ENCODE data around the gene KLC1. TPM values are rescaled to one million over a fixed set of nuclear protein-coding genes. Genes with fewer than 3 reads are reported as not detected.

The KLC1 gene
- total and polyA plus RNA-seq, 2 of the 13 experiments (the other 11 are each of a cell fraction or from before 2014, with no cell fraction given): 53.2 to 63.5 TPM

DNA sequence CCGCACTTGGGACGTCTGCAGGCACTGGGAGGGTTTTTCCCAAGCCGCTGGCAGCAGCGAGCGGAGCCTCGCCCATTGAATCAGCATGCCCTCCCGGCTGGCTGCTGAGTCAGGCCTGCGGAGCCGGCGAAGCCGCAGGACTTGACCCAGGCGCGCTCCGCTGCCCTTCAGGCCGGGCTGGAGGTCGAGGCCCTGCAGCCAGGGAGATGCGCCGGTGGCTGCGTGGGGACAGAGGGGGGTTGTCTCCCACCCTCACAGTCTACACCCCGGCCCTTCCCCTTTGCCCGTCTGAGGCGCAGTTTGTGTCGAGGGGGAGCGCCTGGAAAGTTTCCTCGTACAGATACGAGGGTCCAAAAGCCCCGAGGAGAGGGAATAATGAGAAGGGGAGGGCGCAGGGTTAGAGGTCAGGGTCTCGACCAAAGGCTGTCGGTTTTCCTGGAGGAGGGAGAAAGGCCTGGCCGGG lies 759 bp upstream of the KLC1 start (continued):
- TF ChIP-seq ZNF484 (CRISPR knock-in tag; IDR thresholded peaks at IDR 0.05; ENCODE audit: borderline replicate concordance, low read depth) (no peak), ZNF672 (CRISPR knock-in tag; IDR thresholded peaks at IDR 0.05) (no peak), ZNF17 (CRISPR knock-in tag; IDR thresholded peaks at IDR 0.05) (no peak), TFE3 (CRISPR knock-in tag; IDR thresholded peaks at IDR 0.05) (no peak), NPAS2 (CRISPR knock-in tag; IDR thresholded peaks at IDR 0.05; ENCODE audit: borderline replicate concordance) (no peak), FOXM1 (CRISPR knock-in tag; IDR thresholded peaks at IDR 0.05) (no peak), MAF1 (CRISPR knock-in tag; IDR thresholded peaks at IDR 0.05; ENCODE audit: borderline replicate concordance) (no peak), ZNF235 (CRISPR knock-in tag; IDR thresholded peaks at IDR 0.05; ENCODE audit: borderline replicate concordance) (no peak), ZFP90 (CRISPR knock-in tag; IDR thresholded peaks at IDR 0.05; ENCODE audit: borderline replicate concordance) (no peak), ZNF557 (CRISPR knock-in tag; IDR thresholded peaks at IDR 0.05) (no peak), ZFP41 (CRISPR knock-in tag; IDR thresholded peaks at IDR 0.05; ENCODE audit: borderline replicate concordance) (no peak), U2AF1 (optimal IDR thresholded peaks at IDR 0.05; ENCODE audit: low read depth, low read length) (no peak), HIVEP1 (CRISPR knock-in tag; IDR thresholded peaks at IDR 0.05) (no peak), RFXAP (CRISPR knock-in tag; IDR thresholded peaks at IDR 0.05; ENCODE audit: borderline replicate concordance) (no peak), ISL2 (CRISPR knock-in tag; IDR thresholded peaks at IDR 0.05) (no peak), DRAP1 (CRISPR knock-in tag; IDR thresholded peaks at IDR 0.05) (no peak), ZBTB34 (CRISPR knock-in tag; IDR thresholded peaks at IDR 0.05) (no peak)
- TF ChIP-seq, protein P1, sequence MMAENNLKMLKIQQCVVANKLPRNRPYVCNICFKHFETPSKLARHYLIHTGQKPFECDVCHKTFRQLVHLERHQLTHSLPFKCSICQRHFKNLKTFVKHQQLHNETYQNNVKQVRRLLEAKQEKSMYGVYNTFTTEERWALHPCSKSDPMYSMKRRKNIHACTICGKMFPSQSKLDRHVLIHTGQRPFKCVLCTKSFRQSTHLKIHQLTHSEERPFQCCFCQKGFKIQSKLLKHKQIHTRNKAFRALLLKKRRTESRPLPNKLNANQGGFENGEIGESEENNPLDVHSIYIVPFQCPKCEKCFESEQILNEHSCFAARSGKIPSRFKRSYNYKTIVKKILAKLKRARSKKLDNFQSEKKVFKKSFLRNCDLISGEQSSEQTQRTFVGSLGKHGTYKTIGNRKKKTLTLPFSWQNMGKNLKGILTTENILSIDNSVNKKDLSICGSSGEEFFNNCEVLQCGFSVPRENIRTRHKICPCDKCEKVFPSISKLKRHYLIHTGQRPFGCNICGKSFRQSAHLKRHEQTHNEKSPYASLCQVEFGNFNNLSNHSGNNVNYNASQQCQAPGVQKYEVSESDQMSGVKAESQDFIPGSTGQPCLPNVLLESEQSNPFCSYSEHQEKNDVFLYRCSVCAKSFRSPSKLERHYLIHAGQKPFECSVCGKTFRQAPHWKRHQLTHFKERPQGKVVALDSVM (CRISPR knock-in tag; IDR thresholded peaks at IDR 0.05): no peak; the same call in 1 of the 2 replicates
- TF ChIP-seq, protein P2, sequence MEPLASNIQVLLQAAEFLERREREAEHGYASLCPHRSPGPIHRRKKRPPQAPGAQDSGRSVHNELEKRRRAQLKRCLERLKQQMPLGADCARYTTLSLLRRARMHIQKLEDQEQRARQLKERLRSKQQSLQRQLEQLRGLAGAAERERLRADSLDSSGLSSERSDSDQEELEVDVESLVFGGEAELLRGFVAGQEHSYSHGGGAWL (CRISPR knock-in tag; IDR thresholded peaks at IDR 0.05): 0 out of 2 replicates have a peak, but pooled peaks have one; percentile 43
- TF ChIP-seq, protein P3, sequence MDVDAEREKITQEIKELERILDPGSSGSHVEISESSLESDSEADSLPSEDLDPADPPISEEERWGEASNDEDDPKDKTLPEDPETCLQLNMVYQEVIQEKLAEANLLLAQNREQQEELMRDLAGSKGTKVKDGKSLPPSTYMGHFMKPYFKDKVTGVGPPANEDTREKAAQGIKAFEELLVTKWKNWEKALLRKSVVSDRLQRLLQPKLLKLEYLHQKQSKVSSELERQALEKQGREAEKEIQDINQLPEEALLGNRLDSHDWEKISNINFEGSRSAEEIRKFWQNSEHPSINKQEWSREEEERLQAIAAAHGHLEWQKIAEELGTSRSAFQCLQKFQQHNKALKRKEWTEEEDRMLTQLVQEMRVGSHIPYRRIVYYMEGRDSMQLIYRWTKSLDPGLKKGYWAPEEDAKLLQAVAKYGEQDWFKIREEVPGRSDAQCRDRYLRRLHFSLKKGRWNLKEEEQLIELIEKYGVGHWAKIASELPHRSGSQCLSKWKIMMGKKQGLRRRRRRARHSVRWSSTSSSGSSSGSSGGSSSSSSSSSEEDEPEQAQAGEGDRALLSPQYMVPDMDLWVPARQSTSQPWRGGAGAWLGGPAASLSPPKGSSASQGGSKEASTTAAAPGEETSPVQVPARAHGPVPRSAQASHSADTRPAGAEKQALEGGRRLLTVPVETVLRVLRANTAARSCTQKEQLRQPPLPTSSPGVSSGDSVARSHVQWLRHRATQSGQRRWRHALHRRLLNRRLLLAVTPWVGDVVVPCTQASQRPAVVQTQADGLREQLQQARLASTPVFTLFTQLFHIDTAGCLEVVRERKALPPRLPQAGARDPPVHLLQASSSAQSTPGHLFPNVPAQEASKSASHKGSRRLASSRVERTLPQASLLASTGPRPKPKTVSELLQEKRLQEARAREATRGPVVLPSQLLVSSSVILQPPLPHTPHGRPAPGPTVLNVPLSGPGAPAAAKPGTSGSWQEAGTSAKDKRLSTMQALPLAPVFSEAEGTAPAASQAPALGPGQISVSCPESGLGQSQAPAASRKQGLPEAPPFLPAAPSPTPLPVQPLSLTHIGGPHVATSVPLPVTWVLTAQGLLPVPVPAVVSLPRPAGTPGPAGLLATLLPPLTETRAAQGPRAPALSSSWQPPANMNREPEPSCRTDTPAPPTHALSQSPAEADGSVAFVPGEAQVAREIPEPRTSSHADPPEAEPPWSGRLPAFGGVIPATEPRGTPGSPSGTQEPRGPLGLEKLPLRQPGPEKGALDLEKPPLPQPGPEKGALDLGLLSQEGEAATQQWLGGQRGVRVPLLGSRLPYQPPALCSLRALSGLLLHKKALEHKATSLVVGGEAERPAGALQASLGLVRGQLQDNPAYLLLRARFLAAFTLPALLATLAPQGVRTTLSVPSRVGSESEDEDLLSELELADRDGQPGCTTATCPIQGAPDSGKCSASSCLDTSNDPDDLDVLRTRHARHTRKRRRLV (CRISPR knock-in tag; IDR thresholded peaks at IDR 0.05): no peak

All from HepG2 (cell line).